ENCODE data around the gene INHBE. TPM values are rescaled to one million over a fixed set of nuclear protein-coding genes. Genes with fewer than 3 reads are reported as not detected.
"Not testable (repeated sequence)": the region's sequence is repeated elsewhere in the genome, so short reads cannot be mapped to it uniquely, and the experiment has no call there.

The INHBE gene
- total RNA-seq, result not detected
- polyA plus RNA-seq (2013, experiment 1 of 2), result 0.03 TPM
- polyA plus RNA-seq (2013, experiment 2 of 2), result 0.16 TPM
- 0 to 1.0 (median 0) reads per million in 172 experiments for total RNA-seq

GRCh38 chr12:57454566-57455373, at the start of gene INHBE:
Gene INHBE, plus strand, starts transcription at chr12:57455307. Its CDS starts 230 bp downstream, at chr12:57455537.
- Mint-ChIP-seq H3K27ac (no peak within 1 kb of the TSS), H3K4me1 (ENCODE audit: low read depth) (peaks cover 21% of the 10 kb centered on the region), H3K27me3 (peaks cover 6% of the 10 kb centered on the region), H3K4me3 (no peak within 1 kb of the TSS), H3K9me3 (no peaks in the 10 kb centered on the region), H3K36me3 (ENCODE audit: low read depth) (peaks cover 8% of the 10 kb centered on the region)
- ATAC-seq (ENCODE audit: poor library complexity) (no peak), DNase-seq (no peak)
- Histone ChIP-seq H3K4me3 (ENCODE audit: low read length) (no peak within 1 kb of the TSS), H3K4me1 (ENCODE audit: insufficient read depth, low read length) (peaks cover 26% of the 10 kb centered on the region), H3K27ac (ENCODE audit: low read depth in 1 of 2, low read length in 2 of 2) (no peak within 1 kb of the TSS), H3K9me3 (ENCODE audit: control insufficient read depth in 1 of 2, insufficient read depth in 1 of 2, low read length in 2 of 2) (no peaks in the 10 kb centered on the region), H3K36me3 (ENCODE audit: insufficient read depth, low read length) (no peaks in the 10 kb centered on the region), H3K27me3 (ENCODE audit: control insufficient read depth in 1 of 2, insufficient read depth in 2 of 2, low read length in 2 of 2) (peaks cover 0 to 4% of the 10 kb centered on the region in 2 experiments)
- ChIA-PET POLR2A (interaction anchor here (0.8 to 1.1 kb wide), 2 partner anchors 23 to 25 kb away, joined by 3 to 4 read pairs; no protein-coding TSS in a partner anchor), CTCF (interaction anchor here (1.0 to 1.3 kb wide), 2 partner anchors 32 to 178 kb away, joined by 3 to 5 read pairs; partner anchors contain the start of gene B4GALNT1)
- TF ChIP-seq CTCF (IDR thresholded peaks at IDR 0.05), result no peak
- intact Hi-C loops (cut with DNase I, micrococcal nuclease), result loop anchor here (2.0 to 10.0 kb wide), 3 partner anchors 20 to 190 kb away; partner anchors contain the start of gene INHBC (in 1 of the 2)

- peaks cover 31% of the 10 kb centered on the region for H3K4me1 Mint-ChIP-seq (ENCODE audit: low read depth)
- no peak for TF ChIP-seq CTCF (IDR thresholded peaks at IDR 0.05)
- H3K4me1 ChIP-seq (ENCODE audit: insufficient read depth, low read length), result no peaks in the 10 kb centered on the region
- peaks cover 14% of the 10 kb centered on the region for H3K36me3 ChIP-seq (ENCODE audit: insufficient read depth, low read length)
- CTCF ChIA-PET, result interaction anchor here (0.6 to 0.7 kb wide), 2 partner anchors 7 to 105 kb away, joined by 3 to 4 read pairs; no protein-coding TSS in a partner anchor
- H3K36me3 Mint-ChIP-seq (ENCODE audit: low read depth), result peaks cover 22% of the 10 kb centered on the region
- H3K27ac Mint-ChIP-seq, result no peak overlapping the region
- H3K9me3 Mint-ChIP-seq, result no peaks in the 10 kb centered on the region
- H3K9me3 ChIP-seq (ENCODE audit: control insufficient read depth in 1 of 2, insufficient read depth in 1 of 2, low read length in 2 of 2), result no peaks in the 10 kb centered on the region
- H3K4me3 ChIP-seq (ENCODE audit: low read length), result no peak overlapping the region
- ATAC-seq (ENCODE audit: poor library complexity), result no peak
- no peak for DNase-seq
- H3K27me3 ChIP-seq (ENCODE audit: control insufficient read depth in 1 of 2, insufficient read depth in 2 of 2, low read length in 2 of 2), result no peaks in the 10 kb centered on the region
- H3K27me3 Mint-ChIP-seq, result no peaks in the 10 kb centered on the region
- H3K27ac ChIP-seq (ENCODE audit: low read depth in 1 of 2, low read length in 2 of 2), result no peak overlapping the region
- H3K4me3 Mint-ChIP-seq, result no peak overlapping the region
- intact Hi-C loops (cut with DNase I, micrococcal nuclease), result no loop called here
- POLR2A ChIA-PET, result interaction anchor here (0.8 kb wide), 1 partner anchor 141 kb away, joined by 3 read pairs; no protein-coding TSS in a partner anchor
Measured at GRCh38 chr12:57410534-57410933, 44.6 kb upstream of the INHBE start.

GRCh38 chr12:57414160-57414559, 40.9 kb upstream of the INHBE start:
- H3K27me3 Mint-ChIP-seq; CTCF ChIA-PET; H3K9me3 ChIP-seq (ENCODE audit: control insufficient read depth in 1 of 2, insufficient read depth in 1 of 2, low read length in 2 of 2); ATAC-seq (ENCODE audit: poor library complexity); H3K27me3 ChIP-seq (ENCODE audit: control insufficient read depth in 1 of 2, insufficient read depth in 2 of 2, low read length in 2 of 2); H3K4me1 ChIP-seq (ENCODE audit: insufficient read depth, low read length); DNase-seq; intact Hi-C loops (cut with DNase I, micrococcal nuclease); H3K27ac ChIP-seq (ENCODE audit: low read depth in 1 of 2, low read length in 2 of 2); H3K9me3 Mint-ChIP-seq; H3K4me3 Mint-ChIP-seq; H3K27ac Mint-ChIP-seq; H3K4me3 ChIP-seq (ENCODE audit: low read length): not testable (repeated sequence)
- H3K4me1 Mint-ChIP-seq (ENCODE audit: low read depth), result peaks cover 49% of the 10 kb centered on the region
- POLR2A ChIA-PET, result interaction anchor here (0.8 kb wide), 1 partner anchor 196 kb away, joined by 3 read pairs; no protein-coding TSS in a partner anchor
- peaks cover 16% of the 10 kb centered on the region for H3K36me3 ChIP-seq (ENCODE audit: insufficient read depth, low read length)
- peaks cover 37% of the 10 kb centered on the region for H3K36me3 Mint-ChIP-seq (ENCODE audit: low read depth)

Measured in CD4-positive, alpha-beta T cell (primary cell).